GM19035 (cell line): Measurements from ENCODE around the gene WBP1L.
"Not testable (repeated sequence)": the region's sequence is repeated elsewhere in the genome, so short reads cannot be mapped to it uniquely, and the experiment has no call there.

Source experiments
- ATAC-seq: cut with Tn5 transposase; IDR thresholded peaks from one replicate; pipeline ENCODE4 v1.9.1; 2021; ENCODE audit not compliant: unreplicated experiment

Gene WBP1L

GRCh38 chr10:102758240-102758932 is 14.6 kb downstream of the WBP1L start:
- no peak for ATAC-seq

- ATAC-seq: not testable (repeated sequence)
Measured at GRCh38 chr10:102758933-102759262, 15.2 kb downstream of the WBP1L start.

- no peak for ATAC-seq
Measured at GRCh38 chr10:102759497-102760210, 15.9 kb downstream of the WBP1L start.

- ATAC-seq: no peak
Measured at GRCh38 chr10:102761981-102762380, 18.2 kb downstream of the WBP1L start.

- ATAC-seq: no peak
Measured at GRCh38 chr10:102762401-102763015, 18.8 kb downstream of the WBP1L start.

GRCh38 chr10:102763037-102763607 is 19.4 kb downstream of the WBP1L start:
- ATAC-seq: no peak

- ATAC-seq: no peak
Measured at GRCh38 chr10:102764470-102765161, 20.9 kb downstream of the WBP1L start.

GRCh38 chr10:102765336-102765735 is 21.6 kb downstream of the WBP1L start:
- no peak for ATAC-seq

GRCh38 chr10:102767428-102768160 is 23.8 kb downstream of the WBP1L start:
- ATAC-seq: no peak

GRCh38 chr10:102769375-102770107 is 25.8 kb downstream of the WBP1L start:
- ATAC-seq: no peak

- ATAC-seq: no peak
Measured at GRCh38 chr10:102770108-102770482, 26.3 kb downstream of the WBP1L start.

- ATAC-seq: no peak
Measured at GRCh38 chr10:102770792-102771191, 27.0 kb downstream of the WBP1L start.

- no peak for ATAC-seq
Measured at GRCh38 chr10:102773320-102773719, 29.6 kb downstream of the WBP1L start.

GRCh38 chr10:102773986-102774385 is 30.2 kb downstream of the WBP1L start:
- ATAC-seq: no peak

- ATAC-seq: no peak
Measured at GRCh38 chr10:102775201-102775934, 31.6 kb downstream of the WBP1L start.

GRCh38 chr10:102775935-102776669 is 32.4 kb downstream of the WBP1L start:
- ATAC-seq: no peak

GRCh38 chr10:102776779-102777456 is 33.2 kb downstream of the WBP1L start:
- no peak for ATAC-seq
